Memory B cell (primary cell): Measurements from ENCODE around the gene TRDMT1.
A peak's percentile ranks its signal among the peaks of the same experiment; 100 is the strongest.

Experiments
- ATAC-seq: fragments of 150-1000 bp; cut with Tn5 transposase; 2 replicates; pipeline ENCODE4 v1.10.0; 2021; ENCODE audit warnings: low read depth, mild to moderate bottlenecking, moderate library complexity
- DNase-seq, 2 donors: peaks; one replicate each; pipeline ENCODE4 v3.0.0; 2022; ENCODE audit warnings: low spot score in 2 of 2
- H3K27ac Mint-ChIP-seq: one replicate; pipeline ENCODE4 v1.8.0; 2022; ENCODE audit warnings: mild to moderate bottlenecking, moderate library complexity, mixed read lengths
- H3K27me3 Mint-ChIP-seq: one replicate; pipeline ENCODE4 v1.8.0; 2022; ENCODE audit warnings: mixed read lengths
- H3K36me3 Mint-ChIP-seq: one replicate; pipeline ENCODE4 v1.8.0; 2022; ENCODE audit warnings: mild to moderate bottlenecking, mixed read lengths
- H3K4me1 Mint-ChIP-seq: one replicate; pipeline ENCODE4 v1.8.0; 2022; ENCODE audit warnings: mixed read lengths
- H3K4me3 Mint-ChIP-seq: one replicate; pipeline ENCODE4 v1.8.0; 2022; ENCODE audit warnings: mild to moderate bottlenecking, moderate library complexity, mixed read lengths
- H3K9me3 Mint-ChIP-seq: one replicate; pipeline ENCODE4 v1.8.0; 2022; ENCODE audit warnings: mixed read lengths

TRDMT1 gene

GRCh38 chr10:17226891-17227303, 25.4 kb upstream of the TRDMT1 start:
- Mint-ChIP-seq H3K36me3 (peaks cover 7% of the 10 kb centered on the region), H3K4me1 (peaks cover 31% of the 10 kb centered on the region), H3K4me3 (peak overlapping the region; percentile 98), H3K9me3 (no peaks in the 10 kb centered on the region), H3K27me3 (no peaks in the 10 kb centered on the region), H3K27ac (peak overlapping the region; percentile 95)
- DNase-seq (no peak), ATAC-seq (no peak)

DNA sequence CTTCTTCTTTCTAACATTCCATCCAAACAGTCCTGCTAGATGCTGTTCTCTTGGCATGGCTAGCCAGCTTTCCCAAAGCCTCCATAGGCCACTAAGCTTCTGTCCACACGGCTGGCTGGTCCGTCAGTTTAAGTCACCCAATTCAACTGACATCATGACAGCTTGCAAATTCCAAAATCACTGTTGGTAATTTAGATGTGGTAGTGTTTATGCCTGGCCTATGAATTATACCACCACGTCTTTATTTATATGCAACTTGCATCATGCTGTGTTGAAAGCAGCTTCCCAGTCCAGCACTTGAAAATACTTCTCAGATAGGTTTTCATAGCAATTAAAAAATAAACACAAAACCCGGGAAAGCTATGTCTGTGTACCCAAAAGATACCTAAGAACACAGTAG, 24.3 kb upstream of the TRDMT1 start:
- Mint-ChIP-seq H3K9me3 (no peaks in the 10 kb centered on the region), H3K27ac (no peak overlapping the region), H3K4me1 (peaks cover 28% of the 10 kb centered on the region), H3K27me3 (no peaks in the 10 kb centered on the region), H3K36me3 (peaks cover 7% of the 10 kb centered on the region), H3K4me3 (no peak overlapping the region)
- DNase-seq (no peak), ATAC-seq (no peak)

DNA sequence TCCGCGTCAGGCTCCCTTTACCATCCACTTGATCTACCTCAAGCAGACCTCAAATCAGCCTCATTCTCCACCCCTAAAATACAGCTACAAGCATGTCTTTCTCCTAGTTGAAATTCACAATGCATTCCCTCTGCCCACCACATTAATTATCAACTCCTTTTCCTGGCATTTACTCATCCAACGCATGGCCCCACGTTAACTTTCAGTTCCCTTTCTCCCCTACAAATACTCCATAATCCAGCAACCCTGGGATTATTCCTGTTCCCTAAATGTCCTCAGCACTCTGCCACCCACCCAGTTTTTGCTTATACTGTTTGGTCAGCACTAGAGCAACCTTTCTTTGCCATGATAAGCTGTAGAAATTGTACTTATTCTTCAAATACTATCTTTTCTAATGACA, 20.9 kb upstream of the TRDMT1 start:
- DNase-seq = no peak
- no peak overlapping the region for H3K27ac Mint-ChIP-seq
- H3K4me3 Mint-ChIP-seq = no peak overlapping the region
- H3K27me3 Mint-ChIP-seq = no peaks in the 10 kb centered on the region
- no peak for ATAC-seq
- peaks cover 19% of the 10 kb centered on the region for H3K4me1 Mint-ChIP-seq
- peaks cover 7% of the 10 kb centered on the region for H3K36me3 Mint-ChIP-seq
- H3K9me3 Mint-ChIP-seq = no peaks in the 10 kb centered on the region

- Mint-ChIP-seq H3K27me3 (no peaks in the 10 kb centered on the region), H3K27ac (no peak overlapping the region), H3K36me3 (peaks cover 7% of the 10 kb centered on the region), H3K4me1 (peaks cover 7% of the 10 kb centered on the region), H3K4me3 (no peak overlapping the region), H3K9me3 (no peaks in the 10 kb centered on the region)
- DNase-seq = no peak
- no peak for ATAC-seq
Observed at GRCh38 chr10:17220652-17221100, 19.2 kb upstream of the TRDMT1 start.

DNA sequence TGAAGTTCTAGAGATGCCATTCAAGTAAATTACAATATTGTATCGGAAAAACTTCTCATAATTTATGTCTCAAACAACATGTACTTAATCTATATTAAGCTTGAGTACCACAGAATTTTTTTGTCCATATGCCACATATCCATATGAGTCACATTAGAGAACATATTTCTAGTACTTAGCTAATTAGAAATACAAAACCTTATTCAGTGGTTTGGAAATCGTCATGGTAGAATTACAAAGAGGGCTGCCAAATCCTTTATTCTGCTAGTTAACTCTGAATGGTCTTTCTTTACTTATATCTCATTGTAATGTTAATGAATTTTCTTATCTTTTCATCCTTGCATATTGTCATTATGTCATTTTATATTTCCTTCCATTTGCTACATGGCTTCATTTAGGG, 17.6 kb upstream of the TRDMT1 start:
- Mint-ChIP-seq H3K36me3 (peaks cover 6% of the 10 kb centered on the region), H3K27me3 (no peaks in the 10 kb centered on the region), H3K4me3 (no peak overlapping the region), H3K4me1 (peaks cover 5% of the 10 kb centered on the region), H3K9me3 (no peaks in the 10 kb centered on the region), H3K27ac (no peak overlapping the region)
- no peak for DNase-seq
- ATAC-seq = no peak

- H3K4me1 Mint-ChIP-seq = peaks cover 5% of the 10 kb centered on the region
- no peak overlapping the region for H3K27ac Mint-ChIP-seq
- H3K36me3 Mint-ChIP-seq = peaks cover 6% of the 10 kb centered on the region
- H3K4me3 Mint-ChIP-seq = no peak overlapping the region
- DNase-seq = no peak
- no peak for ATAC-seq
- H3K9me3 Mint-ChIP-seq = no peaks in the 10 kb centered on the region
- no peaks in the 10 kb centered on the region for H3K27me3 Mint-ChIP-seq
Observed at GRCh38 chr10:17217631-17218232, 16.3 kb upstream of the TRDMT1 start.

GRCh38 chr10:17216901-17217395, 15.5 kb upstream of the TRDMT1 start:
- peaks cover 2% of the 10 kb centered on the region for H3K4me1 Mint-ChIP-seq
- peaks cover 5% of the 10 kb centered on the region for H3K36me3 Mint-ChIP-seq
- no peak for ATAC-seq
- H3K27ac Mint-ChIP-seq = peak overlapping the region; percentile 70
- H3K4me3 Mint-ChIP-seq = no peak overlapping the region
- H3K9me3 Mint-ChIP-seq = no peaks in the 10 kb centered on the region
- DNase-seq = no peak
- H3K27me3 Mint-ChIP-seq = no peaks in the 10 kb centered on the region

DNA sequence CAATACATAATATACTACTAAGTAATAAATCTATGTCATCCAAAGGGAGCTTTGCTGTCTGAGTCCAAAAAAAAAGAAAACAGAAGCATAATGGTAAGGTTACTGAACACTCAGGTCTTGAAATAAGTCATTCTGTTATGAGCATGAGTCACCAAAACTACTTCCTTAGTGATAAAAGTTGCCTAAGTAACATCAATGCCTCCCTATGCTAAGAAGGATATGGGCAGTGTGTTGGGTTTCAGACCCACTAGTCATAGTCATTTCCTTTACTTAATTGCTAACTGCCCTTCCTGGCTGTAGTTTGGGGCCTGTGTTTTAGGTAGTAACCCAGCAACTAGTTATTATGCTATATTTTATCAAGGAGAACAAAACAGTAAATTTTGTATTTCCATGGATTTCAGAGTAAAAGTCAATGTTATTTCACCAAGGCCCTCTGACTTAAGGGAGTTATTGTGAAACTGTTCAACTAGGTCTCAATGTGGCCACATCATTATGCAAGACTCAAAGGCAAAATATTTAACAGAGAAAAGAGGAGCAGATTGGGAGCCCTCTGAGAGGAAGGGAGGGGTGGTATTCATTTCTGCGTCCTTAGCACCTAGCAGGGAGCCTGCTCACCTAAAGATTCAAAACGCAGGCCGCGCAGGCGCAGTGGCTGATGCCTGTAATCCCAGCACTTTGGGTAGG, 14.9 kb upstream of the TRDMT1 start:
- Mint-ChIP-seq H3K27ac (peak overlapping the region; percentile 70), H3K4me3 (no peak overlapping the region), H3K27me3 (no peaks in the 10 kb centered on the region), H3K9me3 (no peaks in the 10 kb centered on the region), H3K4me1 (peaks cover 2% of the 10 kb centered on the region), H3K36me3 (peaks cover 5% of the 10 kb centered on the region)
- no peak for DNase-seq
- ATAC-seq = peak; percentile 75

- H3K27ac Mint-ChIP-seq = no peak overlapping the region
- H3K9me3 Mint-ChIP-seq = no peaks in the 10 kb centered on the region
- H3K4me3 Mint-ChIP-seq = no peak overlapping the region
- peaks cover 2% of the 10 kb centered on the region for H3K4me1 Mint-ChIP-seq
- no peaks in the 10 kb centered on the region for H3K27me3 Mint-ChIP-seq
- ATAC-seq (no peak), DNase-seq (no peak)
- peaks cover 5% of the 10 kb centered on the region for H3K36me3 Mint-ChIP-seq
Observed at GRCh38 chr10:17215782-17216122, 14.3 kb upstream of the TRDMT1 start.

DNA sequence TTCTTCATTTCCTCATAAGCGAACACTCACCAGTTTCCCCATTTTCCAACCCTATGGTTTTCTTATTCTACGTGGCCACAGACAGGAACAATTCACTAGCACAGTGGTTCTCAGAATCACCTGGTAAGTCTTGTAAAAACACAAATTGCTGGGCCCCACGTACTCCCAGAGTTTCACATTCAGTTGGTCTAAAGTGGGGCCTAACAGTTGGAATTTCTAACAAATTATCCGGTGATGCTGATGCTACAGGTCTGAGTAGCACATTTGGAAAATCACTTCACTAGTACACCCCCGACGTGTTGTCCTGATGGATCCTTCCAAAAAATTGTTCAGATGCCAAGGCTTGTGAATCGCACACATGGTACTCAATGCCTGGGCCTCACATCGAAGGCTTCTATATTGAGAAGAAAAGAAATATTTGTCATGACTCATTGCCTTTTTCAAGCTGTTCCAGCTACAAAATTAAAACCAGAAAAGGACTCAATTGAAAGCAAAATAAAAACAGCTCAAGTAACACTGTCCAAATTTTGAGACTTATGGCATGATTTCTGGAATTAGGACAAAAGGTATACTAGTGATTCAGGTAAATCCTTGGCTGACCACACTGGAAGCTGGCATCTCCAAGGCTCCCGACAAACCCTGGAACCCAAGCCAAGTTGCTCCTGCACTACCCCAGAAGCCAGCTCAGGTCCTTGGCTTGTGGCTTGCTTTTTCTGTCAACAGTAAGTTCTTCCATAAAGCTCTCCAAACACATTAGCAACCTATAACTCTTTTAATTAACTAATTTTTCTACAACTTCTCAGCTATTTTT, 13.7 kb upstream of the TRDMT1 start:
- Mint-ChIP-seq H3K36me3 (peaks cover 5% of the 10 kb centered on the region), H3K4me1 (peaks cover 2% of the 10 kb centered on the region), H3K4me3 (no peak overlapping the region), H3K9me3 (no peaks in the 10 kb centered on the region), H3K27me3 (no peaks in the 10 kb centered on the region), H3K27ac (no peak overlapping the region)
- DNase-seq (no peak), ATAC-seq (no peak)

DNA sequence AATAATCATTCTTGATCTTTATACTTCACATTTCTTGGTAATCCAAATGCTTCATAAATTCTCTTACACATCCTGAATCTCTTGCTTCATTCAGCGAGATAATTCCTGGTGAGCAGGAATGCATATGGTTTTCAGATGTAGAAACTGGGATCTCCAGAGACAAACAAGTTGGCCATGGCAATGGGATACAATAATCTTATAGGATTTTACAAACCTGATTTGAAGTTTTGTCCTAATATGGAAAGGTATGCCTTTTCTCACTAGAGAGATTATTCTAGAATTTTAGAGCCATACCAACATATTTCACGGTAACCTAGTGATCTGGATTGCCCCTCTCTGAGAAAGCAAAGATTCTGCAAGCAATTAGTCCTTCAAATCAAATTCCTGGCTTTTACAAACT, 13.1 kb upstream of the TRDMT1 start:
- no peaks in the 10 kb centered on the region for H3K9me3 Mint-ChIP-seq
- DNase-seq (no peak), ATAC-seq (no peak)
- no peaks in the 10 kb centered on the region for H3K27me3 Mint-ChIP-seq
- peaks cover 5% of the 10 kb centered on the region for H3K36me3 Mint-ChIP-seq
- no peak overlapping the region for H3K27ac Mint-ChIP-seq
- peaks cover 2% of the 10 kb centered on the region for H3K4me1 Mint-ChIP-seq
- no peak overlapping the region for H3K4me3 Mint-ChIP-seq

DNA sequence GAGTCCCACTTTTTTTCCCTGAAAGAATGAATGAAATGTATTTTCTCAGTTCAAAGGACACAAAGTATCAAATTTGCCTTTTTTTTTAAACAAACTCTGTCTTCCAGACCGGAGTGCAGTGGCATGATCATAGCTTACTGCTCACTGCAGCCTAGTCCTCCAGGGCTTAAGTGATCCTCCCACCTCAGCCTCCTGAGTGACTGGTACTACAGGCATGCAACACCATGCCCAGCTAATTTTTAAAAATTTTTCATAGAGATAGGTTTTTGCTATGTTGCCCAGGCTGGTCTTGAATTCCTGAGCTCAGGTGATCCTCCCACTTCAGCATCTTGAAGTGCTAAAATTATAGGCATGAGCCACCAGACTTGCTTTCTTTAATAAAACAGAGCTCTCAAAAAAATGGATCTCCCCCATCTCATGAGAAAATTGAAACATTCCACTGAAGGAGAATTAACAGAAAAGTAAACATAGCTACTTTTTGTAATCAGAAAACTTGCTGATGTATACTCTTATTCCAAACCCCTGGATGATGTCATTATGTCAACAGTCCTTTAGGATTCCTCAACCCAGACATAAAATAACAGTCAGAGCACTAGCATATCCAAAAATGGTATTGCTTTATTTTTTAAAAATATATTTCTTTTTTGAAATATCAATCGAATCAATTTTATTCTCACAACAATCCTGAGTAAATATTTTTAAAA, 12.3 kb upstream of the TRDMT1 start:
- DNase-seq = no peak
- H3K4me3 Mint-ChIP-seq = no peak overlapping the region

DNA sequence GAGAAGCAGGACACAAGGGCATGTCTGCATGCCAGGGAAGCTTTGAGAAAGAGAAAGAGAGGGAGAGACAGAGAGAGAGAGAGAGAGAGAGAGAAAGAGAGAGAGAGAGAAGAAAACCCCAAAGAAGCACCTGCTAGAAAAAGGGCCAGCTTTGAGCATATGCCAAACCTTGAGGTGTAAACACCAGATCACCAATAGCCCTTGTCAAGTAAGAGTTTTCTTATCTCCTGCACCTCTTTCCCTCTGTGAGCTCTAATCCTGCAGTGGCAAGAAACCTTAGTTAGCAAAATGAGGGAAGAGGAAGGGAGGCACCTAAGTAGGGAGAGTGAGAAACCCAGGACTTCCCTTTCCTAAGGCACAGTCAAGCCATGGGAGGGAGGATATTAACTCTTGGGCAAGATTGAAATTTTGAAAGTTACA, 11.3 kb upstream of the TRDMT1 start:
- ATAC-seq = no peak
- H3K27ac Mint-ChIP-seq = no peak overlapping the region
- no peaks in the 10 kb centered on the region for H3K27me3 Mint-ChIP-seq
- no peak for DNase-seq
- H3K4me3 Mint-ChIP-seq = no peak overlapping the region
- H3K4me1 Mint-ChIP-seq = peaks cover 2% of the 10 kb centered on the region
- H3K9me3 Mint-ChIP-seq = no peaks in the 10 kb centered on the region
- peaks cover 5% of the 10 kb centered on the region for H3K36me3 Mint-ChIP-seq

More for the DNA sequence above, 12.3 kb upstream of the TRDMT1 start:
- H3K27ac Mint-ChIP-seq = no peak overlapping the region
- no peaks in the 10 kb centered on the region for H3K27me3 Mint-ChIP-seq
- H3K36me3 Mint-ChIP-seq = peaks cover 5% of the 10 kb centered on the region
- H3K4me1 Mint-ChIP-seq = peaks cover 2% of the 10 kb centered on the region
- no peaks in the 10 kb centered on the region for H3K9me3 Mint-ChIP-seq
- no peak for ATAC-seq

- H3K4me1 Mint-ChIP-seq = peaks cover 8% of the 10 kb centered on the region
Observed at GRCh38 chr10:17210361-17210760, 8.9 kb upstream of the TRDMT1 start.

More at GRCh38 chr10:17210361-17210760, 8.9 kb upstream of the TRDMT1 start:
- ATAC-seq (no peak), DNase-seq (no peak)
- Mint-ChIP-seq H3K36me3 (peaks cover 3% of the 10 kb centered on the region), H3K4me3 (no peak overlapping the region), H3K9me3 (no peaks in the 10 kb centered on the region), H3K27me3 (no peaks in the 10 kb centered on the region), H3K27ac (no peak overlapping the region)
